ENCODE results near the gene PROP1. TPM values are rescaled to one million over a fixed set of nuclear protein-coding genes. Genes with fewer than 3 reads are reported as not detected.

Gene PROP1
- polyA plus RNA-seq, 3 donors: not detected

DNA sequence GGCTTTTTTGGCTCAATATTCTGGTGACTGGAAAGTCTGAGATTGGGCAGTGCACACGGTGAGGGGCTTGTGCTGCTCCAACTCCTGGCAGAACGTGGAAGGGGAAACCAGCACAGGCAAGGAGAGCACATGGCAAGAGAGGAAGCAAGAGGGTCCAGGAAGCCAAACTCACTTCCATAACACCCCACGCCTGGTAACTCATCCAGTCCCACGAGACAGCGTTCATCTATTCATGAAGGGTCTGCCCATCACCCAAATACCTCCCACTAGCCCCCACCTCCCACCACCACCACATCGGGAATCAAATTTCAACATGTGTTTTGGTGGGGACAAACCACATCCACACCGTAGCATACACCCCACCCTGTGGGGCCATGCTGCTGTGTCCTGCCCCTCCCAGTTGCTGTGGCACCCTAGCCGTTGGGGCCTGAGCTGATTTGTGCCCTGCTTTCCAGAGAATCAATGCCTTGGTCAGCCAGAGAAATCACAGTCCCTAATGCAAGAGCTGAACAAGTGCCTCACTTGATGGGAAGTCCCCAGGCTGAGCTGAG lies 27.3 kb downstream of the PROP1 start:
- no peaks in the 10 kb centered on the region for H3K9me3 ChIP-seq (replicated peaks in 1 of 2; ENCODE audit: control insufficient read depth in 1 of 2, insufficient read depth in 1 of 2, low read length in 2 of 2)
- no peaks in the 10 kb centered on the region for H3K79me2 ChIP-seq (ENCODE audit: insufficient read depth, low read length)
- WGBS (ENCODE audit: insufficient coverage): 82% methylated on average over 6 of the region's 8 CpGs
- Mint-ChIP-seq H3K9me3 (peaks cover 0 to 2% (median 0%) of the 10 kb centered on the region in 7 donors), H3K4me1 (no peaks in the 10 kb centered on the region), H3K4me3 (no peak overlapping the region), H3K27me3 (ENCODE audit: low read depth in 3 of 3) (peaks cover 16 to 38% (median 20%) of the 10 kb centered on the region in 3 donors), H3K27ac (no peak overlapping the region), H3K36me3 (no peaks in the 10 kb centered on the region)
- H3K4me1 ChIP-seq (ENCODE audit: control insufficient read depth in 1 of 2, insufficient read depth in 2 of 2, low read length in 2 of 2): no peaks in the 10 kb centered on the region
- H3K4me3 ChIP-seq (replicated peaks in 1 of 3; ENCODE audit: low read depth in 2 of 3, low read length in 3 of 3): no peak overlapping the region
- H3K9ac ChIP-seq (ENCODE audit: insufficient read depth, low read length, poor library complexity, severe bottlenecking): no peak overlapping the region
- intact Hi-C loops (cut with micrococcal nuclease): no loop called here
- H2AFZ ChIP-seq (ENCODE audit: insufficient read depth, low read depth, low read length, poor library complexity, severe bottlenecking): no peak overlapping the region
- DNase-seq: no peak
- no peak overlapping the region for H3K4me2 ChIP-seq (replicated peaks; ENCODE audit: extremely low read depth, low read length, poor library complexity, severe bottlenecking)
- no peak overlapping the region for H3K27ac ChIP-seq (ENCODE audit: low read depth in 1 of 2, low read length in 2 of 2)
- no peaks in the 10 kb centered on the region for H4K20me1 ChIP-seq (ENCODE audit: insufficient read depth, low read length)
- TF ChIP-seq, protein P1, sequence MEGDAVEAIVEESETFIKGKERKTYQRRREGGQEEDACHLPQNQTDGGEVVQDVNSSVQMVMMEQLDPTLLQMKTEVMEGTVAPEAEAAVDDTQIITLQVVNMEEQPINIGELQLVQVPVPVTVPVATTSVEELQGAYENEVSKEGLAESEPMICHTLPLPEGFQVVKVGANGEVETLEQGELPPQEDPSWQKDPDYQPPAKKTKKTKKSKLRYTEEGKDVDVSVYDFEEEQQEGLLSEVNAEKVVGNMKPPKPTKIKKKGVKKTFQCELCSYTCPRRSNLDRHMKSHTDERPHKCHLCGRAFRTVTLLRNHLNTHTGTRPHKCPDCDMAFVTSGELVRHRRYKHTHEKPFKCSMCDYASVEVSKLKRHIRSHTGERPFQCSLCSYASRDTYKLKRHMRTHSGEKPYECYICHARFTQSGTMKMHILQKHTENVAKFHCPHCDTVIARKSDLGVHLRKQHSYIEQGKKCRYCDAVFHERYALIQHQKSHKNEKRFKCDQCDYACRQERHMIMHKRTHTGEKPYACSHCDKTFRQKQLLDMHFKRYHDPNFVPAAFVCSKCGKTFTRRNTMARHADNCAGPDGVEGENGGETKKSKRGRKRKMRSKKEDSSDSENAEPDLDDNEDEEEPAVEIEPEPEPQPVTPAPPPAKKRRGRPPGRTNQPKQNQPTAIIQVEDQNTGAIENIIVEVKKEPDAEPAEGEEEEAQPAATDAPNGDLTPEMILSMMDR (IDR thresholded peaks at IDR 0.05): no peak
- H3K36me3 ChIP-seq (replicated peaks in 1 of 2; ENCODE audit: control insufficient read depth in 1 of 2, insufficient read depth in 2 of 2, low read length in 2 of 2): no peaks in the 10 kb centered on the region
- peaks cover 2 to 3% of the 10 kb centered on the region in 2 donors for H3K27me3 ChIP-seq (ENCODE audit: control insufficient read depth in 2 of 2, insufficient read depth in 2 of 2, low read length in 2 of 2)

DNA sequence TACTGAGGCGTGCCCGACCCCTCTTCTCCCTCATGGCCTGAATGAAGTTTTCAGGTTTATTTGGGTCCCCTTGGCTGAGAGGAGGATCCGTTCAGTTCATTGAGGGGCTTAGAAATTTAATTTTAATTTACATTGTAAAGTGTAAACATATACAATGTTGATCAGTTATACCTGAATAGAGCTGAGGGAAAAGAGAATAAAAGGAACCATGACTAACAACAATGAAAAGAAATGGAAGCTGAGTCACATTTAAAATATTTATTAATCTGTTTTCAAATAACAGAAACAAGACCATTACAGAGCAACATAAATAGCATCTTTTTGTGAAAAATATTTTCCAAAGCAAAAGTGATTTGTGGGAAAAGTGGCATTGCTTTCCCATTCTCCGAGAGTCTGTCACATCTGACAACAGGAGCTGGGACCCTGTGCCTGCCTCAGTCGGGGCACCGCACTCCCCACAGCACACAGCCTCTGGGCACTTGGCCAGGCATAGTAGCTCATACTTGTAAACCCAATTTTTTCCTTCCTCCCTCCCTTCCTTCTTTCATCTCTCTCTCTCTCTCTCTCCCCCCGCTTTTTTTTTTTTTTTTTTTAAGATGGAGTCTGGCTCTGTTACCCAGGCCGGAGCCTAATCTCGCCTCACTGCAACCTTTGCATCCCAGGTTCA lies 28.7 kb downstream of the PROP1 start:
- Histone ChIP-seq H3K27me3 (ENCODE audit: control insufficient read depth in 2 of 2, insufficient read depth in 2 of 2, low read length in 2 of 2) (peaks cover 2 to 3% of the 10 kb centered on the region in 2 donors), H3K79me2 (ENCODE audit: insufficient read depth, low read length) (no peaks in the 10 kb centered on the region), H3K9ac (ENCODE audit: insufficient read depth, low read length, poor library complexity, severe bottlenecking) (no peak overlapping the region), H3K4me1 (ENCODE audit: control insufficient read depth in 1 of 2, insufficient read depth in 2 of 2, low read length in 2 of 2) (no peaks in the 10 kb centered on the region), H4K20me1 (ENCODE audit: insufficient read depth, low read length) (no peaks in the 10 kb centered on the region), H3K4me3 (replicated peaks in 1 of 3; ENCODE audit: low read depth in 2 of 3, low read length in 3 of 3) (no peak overlapping the region), H3K4me2 (replicated peaks; ENCODE audit: extremely low read depth, low read length, poor library complexity, severe bottlenecking) (no peak overlapping the region), H2AFZ (ENCODE audit: insufficient read depth, low read depth, low read length, poor library complexity, severe bottlenecking) (no peak overlapping the region), H3K36me3 (replicated peaks in 1 of 2; ENCODE audit: control insufficient read depth in 1 of 2, insufficient read depth in 2 of 2, low read length in 2 of 2) (no peaks in the 10 kb centered on the region), H3K9me3 (replicated peaks in 1 of 2; ENCODE audit: control insufficient read depth in 1 of 2, insufficient read depth in 1 of 2, low read length in 2 of 2) (no peaks in the 10 kb centered on the region), H3K27ac (ENCODE audit: low read depth in 1 of 2, low read length in 2 of 2) (no peak overlapping the region)
- peaks cover 0 to 2% (median 0%) of the 10 kb centered on the region in 7 donors for H3K9me3 Mint-ChIP-seq
- H3K36me3 Mint-ChIP-seq: no peaks in the 10 kb centered on the region
- TF ChIP-seq, protein P1 (IDR thresholded peaks at IDR 0.05): no peak
- H3K27me3 Mint-ChIP-seq (ENCODE audit: low read depth in 3 of 3): peaks cover 16 to 33% (median 19%) of the 10 kb centered on the region in 3 donors
- H3K4me1 Mint-ChIP-seq: no peaks in the 10 kb centered on the region
- no peak overlapping the region for H3K4me3 Mint-ChIP-seq
- no CpG with 5 or more reads among the region's 9 CpGs for WGBS (ENCODE audit: insufficient coverage)
- no peak overlapping the region for H3K27ac Mint-ChIP-seq
- intact Hi-C loops (cut with micrococcal nuclease): no loop called here
- no peak for DNase-seq

Measured in CD14-positive monocyte (primary cell).